Caco-2 (cell line): Measurements from ENCODE around the gene CDKAL1. TPM values are rescaled to one million over a fixed set of nuclear protein-coding genes. Genes with fewer than 3 reads are reported as not detected.

Experiments
- BruUV-seq: library from RNA; stranded (reverse); fragments of 400-500 nt; replicated peaks from 2 replicates; lab custom pipeline; 2021; lab: Mats Ljungman, UMichigan
- CTCF ChIA-PET: fragments of 300-600 bp; sonication (Branson Sonifier 250); formaldehyde crosslinking; loops from one replicate; lab custom pipeline; 2022; ENCODE audit warnings: antibody characterized with exemption; lab: Charles Lee
- POLR2A ChIA-PET: fragments of 300-600 bp; sonication (Branson Sonifier 250); formaldehyde crosslinking; loops from one replicate; lab custom pipeline; 2022; ENCODE audit warnings: antibody characterized with exemption; lab: Charles Lee
- DNase-seq, 2 experiments: peaks; one replicate each; pipeline versions ENCODE4 v3.0.0 to v3.0.0-alpha.2; 2020 to 2022
- H3K27me3 ChIP-seq: replicated peaks from 2 replicates; pipeline ENCODE4 v1.6.0; 2011; ENCODE audit warnings: low read length; ENCODE audit not compliant: control insufficient read depth, insufficient read depth
- H3K36me3 ChIP-seq: 2 replicates; pipeline ENCODE4 v1.5.1; 2011; ENCODE audit warnings: low read length; ENCODE audit not compliant: control insufficient read depth, insufficient read depth
- H3K4me1 ChIP-seq: fragments of 250-450 bp; sonication (Bioruptor Pico); 2 replicates; pipeline ENCODE4 v1.5.1; 2020; ENCODE audit warnings: mild to moderate bottlenecking
- H3K4me3 ChIP-seq: 2 replicates; pipeline ENCODE4 v1.5.1; 2011; ENCODE audit warnings: low read depth, mild to moderate bottlenecking, control low read depth, low read length
- H3K9me3 ChIP-seq: fragments of 250-450 bp; sonication (Bioruptor Pico); 2 replicates; pipeline ENCODE4 v1.5.1; 2020; ENCODE audit warnings: mild to moderate bottlenecking, moderate library complexity
- H3K27ac Mint-ChIP-seq: one replicate; pipeline ENCODE4 v1.8.0; 2022; ENCODE audit warnings: mixed read lengths; ENCODE audit not compliant: unreplicated experiment
- H3K27me3 Mint-ChIP-seq: one replicate; pipeline ENCODE4 v1.8.0; 2022; ENCODE audit warnings: mixed read lengths; ENCODE audit not compliant: insufficient read depth, unreplicated experiment
- H3K36me3 Mint-ChIP-seq: one replicate; pipeline ENCODE4 v1.8.0; 2022; ENCODE audit warnings: mild to moderate bottlenecking, mixed read lengths; ENCODE audit not compliant: insufficient read depth, unreplicated experiment
- H3K4me1 Mint-ChIP-seq: one replicate; pipeline ENCODE4 v1.8.0; 2022; ENCODE audit warnings: low read depth, mixed read lengths; ENCODE audit not compliant: unreplicated experiment
- H3K4me3 Mint-ChIP-seq: one replicate; pipeline ENCODE4 v1.8.0; 2022; ENCODE audit warnings: mild to moderate bottlenecking, moderate library complexity, mixed read lengths; ENCODE audit not compliant: unreplicated experiment
- H3K9me3 Mint-ChIP-seq: one replicate; pipeline ENCODE4 v1.8.0; 2022; ENCODE audit warnings: mixed read lengths; ENCODE audit not compliant: unreplicated experiment
- CTCF ChIP-seq, 2 experiments: fragments of 200-600 bp in 1 of 2; IDR thresholded peaks; 1 replicate in 1 of 2; 2 replicates in 1 of 2; pipeline versions ENCODE4 v1.5.1 to v1.8.0; 2011 to 2022; ENCODE audit warnings: antibody characterized with exemption in 1 of 2, control low read depth in 1 of 2, inconsistent platforms in 1 of 2, low read depth in 1 of 2, low read length in 1 of 2, mild to moderate bottlenecking in 1 of 2, moderate library complexity in 1 of 2; ENCODE audit not compliant: insufficient read depth in 1 of 2, severe bottlenecking in 1 of 2, unreplicated experiment in 1 of 2
- intact Hi-C: fragments of 100-400 bp; cut with micrococcal nuclease; formaldehyde crosslinking; loops from one replicate; pipeline ENCODE4 v1.10.0; 2022; ENCODE audit not compliant: unreplicated experiment
- total RNA-seq: library from RNA; stranded (reverse); gene quantifications from 2 replicates; pipeline ENCODE4 v1.2.3, GENCODE V29; 2022

CDKAL1 gene
- total RNA-seq, 1 experiment from 2014 or later = 18.7 TPM

- no peak overlapping the region for H3K4me3 Mint-ChIP-seq
- no peak for TF ChIP-seq CTCF (IDR thresholded peaks at IDR 0.05; ENCODE audit: insufficient read depth in 1 of 2, low read depth in 1 of 2, low read length in 1 of 2, severe bottlenecking in 1 of 2, unreplicated experiment in 1 of 2)
- POLR2A ChIA-PET = no interaction called here
- H3K4me1 ChIP-seq = peaks cover 4% of the 10 kb centered on the region
- DNase-seq = no peak
- intact Hi-C loops = no loop called here
- H3K36me3 Mint-ChIP-seq = no peaks in the 10 kb centered on the region
- H3K9me3 Mint-ChIP-seq = no peaks in the 10 kb centered on the region
- no peaks in the 10 kb centered on the region for H3K9me3 ChIP-seq
- no peaks in the 10 kb centered on the region for H3K27me3 ChIP-seq
- H3K27me3 Mint-ChIP-seq = no peaks in the 10 kb centered on the region
- no peak overlapping the region for H3K27ac Mint-ChIP-seq
- CTCF ChIA-PET = no interaction called here
- peaks cover 8% of the 10 kb centered on the region for H3K4me1 Mint-ChIP-seq
- BruUV-seq = no TSS peak
- H3K36me3 ChIP-seq = no peaks in the 10 kb centered on the region
- no peak overlapping the region for H3K4me3 ChIP-seq
These were observed 311.3 kb downstream of the CDKAL1 start for GRCh38 chr6:20845592-20845991.

GRCh38 chr6:20846602-20847028 is 312.4 kb downstream of the CDKAL1 start:
- intact Hi-C loops = no loop called here
- TF ChIP-seq CTCF (IDR thresholded peaks at IDR 0.05; ENCODE audit: insufficient read depth in 1 of 2, low read depth in 1 of 2, low read length in 1 of 2, severe bottlenecking in 1 of 2, unreplicated experiment in 1 of 2) = no peak
- Histone ChIP-seq H3K27me3 (no peaks in the 10 kb centered on the region), H3K4me1 (no peaks in the 10 kb centered on the region; the same call in 1 of the 2 replicates), H3K36me3 (no peaks in the 10 kb centered on the region), H3K4me3 (no peak overlapping the region), H3K9me3 (no peaks in the 10 kb centered on the region)
- H3K4me3 Mint-ChIP-seq = no peak overlapping the region
- peaks cover 7% of the 10 kb centered on the region for H3K4me1 Mint-ChIP-seq
- no peaks in the 10 kb centered on the region for H3K9me3 Mint-ChIP-seq
- no peaks in the 10 kb centered on the region for H3K36me3 Mint-ChIP-seq
- H3K27me3 Mint-ChIP-seq = no peaks in the 10 kb centered on the region
- ChIA-PET POLR2A (no interaction called here), CTCF (no interaction called here)
- H3K27ac Mint-ChIP-seq = no peak overlapping the region
- no TSS peak for BruUV-seq
- DNase-seq = no peak

- ChIA-PET CTCF (no interaction called here), POLR2A (no interaction called here)
- no peak for TF ChIP-seq CTCF (IDR thresholded peaks at IDR 0.05; ENCODE audit: insufficient read depth in 1 of 2, low read depth in 1 of 2, low read length in 1 of 2, severe bottlenecking in 1 of 2, unreplicated experiment in 1 of 2)
- no TSS peak for BruUV-seq
- Mint-ChIP-seq H3K4me3 (no peak overlapping the region), H3K4me1 (peaks cover 7% of the 10 kb centered on the region), H3K36me3 (no peaks in the 10 kb centered on the region), H3K9me3 (no peaks in the 10 kb centered on the region), H3K27ac (no peak overlapping the region), H3K27me3 (no peaks in the 10 kb centered on the region)
- intact Hi-C loops = no loop called here
- Histone ChIP-seq H3K4me1 (no peaks in the 10 kb centered on the region; the same call in 1 of the 2 replicates), H3K27me3 (no peaks in the 10 kb centered on the region), H3K9me3 (no peaks in the 10 kb centered on the region), H3K4me3 (no peak overlapping the region), H3K36me3 (no peaks in the 10 kb centered on the region)
- DNase-seq = peak in 1 of 2 experiments; percentile 2
These were observed 313.6 kb downstream of the CDKAL1 start for GRCh38 chr6:20847904-20848303.
